Measurements from ENCODE around the gene RPL26.
"Not testable (repeated sequence)": the region's sequence is repeated elsewhere in the genome, so short reads cannot be mapped to it uniquely, and the experiment has no call there.

RPL26 gene

GRCh38 chr17:8398980-8399379 lies 16.0 kb upstream of the RPL26 start:
- H3K9me2 ChIP-seq (replicated peaks; ENCODE audit: control insufficient read depth, low read length) = no peaks in the 10 kb centered on the region
- no peak overlapping the region for H3K4me3 ChIP-seq (ENCODE audit: low read length)
- H3K4me1 ChIP-seq (ENCODE audit: control insufficient read depth, low read length) = peaks cover 3% of the 10 kb centered on the region
- H4K20me1 ChIP-seq (ENCODE audit: control insufficient read depth, insufficient read depth, low read depth, low read length) = no peaks in the 10 kb centered on the region
- peaks cover 15% of the 10 kb centered on the region; the same call in 1 of the 2 replicates for H3K27me3 ChIP-seq (ENCODE audit: control insufficient read depth, low read length)
- TF ChIP-seq, protein P1, sequence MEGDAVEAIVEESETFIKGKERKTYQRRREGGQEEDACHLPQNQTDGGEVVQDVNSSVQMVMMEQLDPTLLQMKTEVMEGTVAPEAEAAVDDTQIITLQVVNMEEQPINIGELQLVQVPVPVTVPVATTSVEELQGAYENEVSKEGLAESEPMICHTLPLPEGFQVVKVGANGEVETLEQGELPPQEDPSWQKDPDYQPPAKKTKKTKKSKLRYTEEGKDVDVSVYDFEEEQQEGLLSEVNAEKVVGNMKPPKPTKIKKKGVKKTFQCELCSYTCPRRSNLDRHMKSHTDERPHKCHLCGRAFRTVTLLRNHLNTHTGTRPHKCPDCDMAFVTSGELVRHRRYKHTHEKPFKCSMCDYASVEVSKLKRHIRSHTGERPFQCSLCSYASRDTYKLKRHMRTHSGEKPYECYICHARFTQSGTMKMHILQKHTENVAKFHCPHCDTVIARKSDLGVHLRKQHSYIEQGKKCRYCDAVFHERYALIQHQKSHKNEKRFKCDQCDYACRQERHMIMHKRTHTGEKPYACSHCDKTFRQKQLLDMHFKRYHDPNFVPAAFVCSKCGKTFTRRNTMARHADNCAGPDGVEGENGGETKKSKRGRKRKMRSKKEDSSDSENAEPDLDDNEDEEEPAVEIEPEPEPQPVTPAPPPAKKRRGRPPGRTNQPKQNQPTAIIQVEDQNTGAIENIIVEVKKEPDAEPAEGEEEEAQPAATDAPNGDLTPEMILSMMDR (IDR thresholded peaks at IDR 0.05; ENCODE audit: low read depth, low read length, poor library complexity, severe bottlenecking) = no peak
- no peak for TF ChIP-seq EZH2phosphoT487 (IDR thresholded peaks at IDR 0.05; ENCODE audit: borderline replicate concordance, low read length)
- H3F3A ChIP-seq (ENCODE audit: control insufficient read depth, insufficient read depth) = no peaks in the 10 kb centered on the region
- no peaks in the 10 kb centered on the region for H3K36me3 ChIP-seq (ENCODE audit: control insufficient read depth, low read length)
- no peak overlapping the region for H3K27ac ChIP-seq (ENCODE audit: low read depth, low read length)
- H3K9me3 ChIP-seq (ENCODE audit: control insufficient read depth, insufficient read depth, low read length) = no peaks in the 10 kb centered on the region
- no peaks in the 10 kb centered on the region for H3K79me2 ChIP-seq (ENCODE audit: control insufficient read depth, low read length)
- no peak overlapping the region for H3K4me2 ChIP-seq (ENCODE audit: low read length)

DNA sequence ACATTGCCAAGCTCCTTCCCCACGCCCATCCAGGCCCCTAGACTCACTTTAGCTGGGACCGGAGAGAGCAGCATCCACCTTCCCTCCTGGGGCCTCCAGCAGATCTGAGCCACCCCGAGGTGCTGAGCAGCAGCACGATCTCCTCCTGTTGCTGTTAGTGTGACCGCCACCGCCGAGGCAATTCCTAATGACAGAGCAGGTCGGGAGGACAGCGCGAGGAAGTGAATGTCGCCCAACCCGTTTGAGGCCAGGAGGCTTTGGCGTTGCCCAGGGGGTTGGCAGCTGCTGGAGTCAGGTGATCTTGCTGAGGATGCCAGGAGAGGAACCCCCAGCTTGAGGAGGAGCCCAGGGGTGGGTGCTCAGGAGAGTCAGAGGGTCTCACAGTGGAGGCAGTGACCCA lies 14.6 kb upstream of the RPL26 start, which contains the start of gene RNF222:
Gene RNF222 (minus strand): TSS at position 192 of the 400 bp plus-strand sequence. CDS start 4,366 bp downstream, outside the sequence.
- no peaks in the 10 kb centered on the region for H3K9me3 ChIP-seq (ENCODE audit: control insufficient read depth, insufficient read depth, low read length)
- peaks cover 15% of the 10 kb centered on the region; the same call in 1 of the 2 replicates for H3K27me3 ChIP-seq (ENCODE audit: control insufficient read depth, low read length)
- peaks cover 13% of the 10 kb centered on the region for H3K4me1 ChIP-seq (ENCODE audit: control insufficient read depth, low read length)
- H3F3A ChIP-seq (ENCODE audit: control insufficient read depth, insufficient read depth) = no peaks in the 10 kb centered on the region
- no peaks in the 10 kb centered on the region for H3K79me2 ChIP-seq (ENCODE audit: control insufficient read depth, low read length)
- H3K27ac ChIP-seq (ENCODE audit: low read depth, low read length) = no peak within 1 kb of the TSS
- H3K36me3 ChIP-seq (ENCODE audit: control insufficient read depth, low read length) = no peaks in the 10 kb centered on the region
- no peaks in the 10 kb centered on the region for H3K9me2 ChIP-seq (replicated peaks; ENCODE audit: control insufficient read depth, low read length)
- no peak within 1 kb of the TSS for H3K4me2 ChIP-seq (ENCODE audit: low read length)
- no peak within 1 kb of the TSS for H3K4me3 ChIP-seq (ENCODE audit: low read length)
- H4K20me1 ChIP-seq (ENCODE audit: control insufficient read depth, insufficient read depth, low read depth, low read length) = no peaks in the 10 kb centered on the region
- no peak for TF ChIP-seq EZH2phosphoT487 (IDR thresholded peaks at IDR 0.05; ENCODE audit: borderline replicate concordance, low read length)
- TF ChIP-seq, protein P1 (IDR thresholded peaks at IDR 0.05; ENCODE audit: low read depth, low read length, poor library complexity, severe bottlenecking) = no peak

DNA sequence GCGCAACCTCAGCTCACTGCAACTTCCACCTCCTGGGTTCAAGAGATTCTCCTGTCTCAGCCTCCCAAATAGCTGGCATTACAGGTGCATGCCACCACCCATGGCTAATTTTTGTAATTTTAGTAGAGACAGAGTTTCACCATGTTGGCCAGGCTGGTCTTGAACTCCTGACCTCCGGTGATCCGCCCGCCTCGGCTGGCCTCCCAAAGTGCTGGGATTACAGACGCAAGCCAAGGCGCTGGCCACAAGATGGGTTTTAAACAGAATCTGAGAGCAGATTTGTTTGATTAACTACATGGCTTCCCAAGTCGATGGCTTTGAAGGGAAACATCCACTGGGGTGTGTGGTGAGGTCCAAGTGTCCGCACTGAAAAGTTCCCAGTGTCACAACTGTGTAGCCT lies 11.5 kb upstream of the RPL26 start:
- H3K4me1 ChIP-seq (ENCODE audit: control insufficient read depth, low read length) = peaks cover 13% of the 10 kb centered on the region
- not testable (repeated sequence) for H3K9me3 ChIP-seq (ENCODE audit: control insufficient read depth, insufficient read depth, low read length); H3K4me3 ChIP-seq (ENCODE audit: low read length); H3K4me2 ChIP-seq (ENCODE audit: low read length); H3K27ac ChIP-seq (ENCODE audit: low read depth, low read length); H3K9me2 ChIP-seq (replicated peaks; ENCODE audit: control insufficient read depth, low read length); H3K36me3 ChIP-seq (ENCODE audit: control insufficient read depth, low read length); H3F3A ChIP-seq (ENCODE audit: control insufficient read depth, insufficient read depth); H3K79me2 ChIP-seq (ENCODE audit: control insufficient read depth, low read length); H3K27me3 ChIP-seq (ENCODE audit: control insufficient read depth, low read length); H4K20me1 ChIP-seq (ENCODE audit: control insufficient read depth, insufficient read depth, low read depth, low read length)

DNA sequence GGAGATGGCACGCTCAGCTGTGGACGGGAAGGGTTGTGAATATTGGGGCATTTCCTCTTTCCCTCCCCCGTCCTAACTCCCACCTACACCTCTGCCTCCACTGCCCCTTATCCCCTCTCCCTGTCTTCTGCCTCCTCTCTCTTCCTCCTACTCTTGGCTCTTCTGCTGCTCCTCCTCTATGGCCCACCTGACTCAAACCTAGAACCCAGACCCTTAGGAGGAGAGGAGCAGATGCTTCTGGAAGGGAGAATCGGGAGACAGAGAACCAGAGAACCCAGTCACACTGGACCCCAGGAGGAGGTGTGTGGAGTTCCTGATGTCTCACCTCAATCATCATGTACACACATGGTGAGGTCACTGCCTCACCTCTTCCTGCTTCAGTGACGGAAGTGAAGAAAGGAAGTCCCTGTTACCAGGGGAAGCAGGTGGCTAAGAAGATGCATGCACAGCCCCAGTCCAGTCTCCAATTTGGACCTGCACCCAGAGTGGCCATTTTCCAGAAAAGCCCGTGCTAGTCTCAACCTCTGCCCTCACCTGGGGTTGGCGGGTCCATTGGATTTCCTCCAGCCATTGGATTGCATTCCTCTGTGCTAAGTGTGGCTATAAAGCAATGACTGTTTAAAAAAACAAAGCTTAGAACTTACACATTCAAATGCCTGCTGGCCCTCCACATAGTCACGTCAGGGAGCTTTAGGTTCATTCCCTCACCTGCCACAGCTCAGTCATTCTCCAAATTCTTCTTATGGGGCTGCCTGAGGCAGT lies 10.7 kb upstream of the RPL26 start:
- Histone ChIP-seq H3K9me2 (replicated peaks; ENCODE audit: control insufficient read depth, low read length) (no peaks in the 10 kb centered on the region), H3F3A (ENCODE audit: control insufficient read depth, insufficient read depth) (no peaks in the 10 kb centered on the region), H3K79me2 (ENCODE audit: control insufficient read depth, low read length) (no peaks in the 10 kb centered on the region), H3K9me3 (ENCODE audit: control insufficient read depth, insufficient read depth, low read length) (no peaks in the 10 kb centered on the region), H4K20me1 (ENCODE audit: control insufficient read depth, insufficient read depth, low read depth, low read length) (no peaks in the 10 kb centered on the region), H3K4me3 (ENCODE audit: low read length) (peak overlapping the region; percentile 38), H3K4me2 (ENCODE audit: low read length) (peak overlapping the region; percentile 54), H3K27me3 (ENCODE audit: control insufficient read depth, low read length) (peaks cover 6% of the 10 kb centered on the region; the same call in 1 of the 2 replicates), H3K36me3 (ENCODE audit: control insufficient read depth, low read length) (no peaks in the 10 kb centered on the region), H3K27ac (ENCODE audit: low read depth, low read length) (no peak overlapping the region), H3K4me1 (ENCODE audit: control insufficient read depth, low read length) (peaks cover 13% of the 10 kb centered on the region)
- no peak for TF ChIP-seq EZH2phosphoT487 (IDR thresholded peaks at IDR 0.05; ENCODE audit: borderline replicate concordance, low read length)
- TF ChIP-seq, protein P1 (IDR thresholded peaks at IDR 0.05; ENCODE audit: low read depth, low read length, poor library complexity, severe bottlenecking) = no peak
